Ascending aorta (tissue), 2 donors: ENCODE data around the gene ZNF417. TPM values are rescaled to one million over a fixed set of nuclear protein-coding genes. Genes with fewer than 3 reads are reported as not detected.

Source experiments
- DNase-seq, 2 donors: peaks; one replicate each; pipeline ENCODE4 v3.0.0-alpha.2; 2019; ENCODE audit warnings: low spot score in 2 of 2
- H3K27ac ChIP-seq, 2 donors: fragments of 200-600 bp; sonication (generic); one replicate each; pipeline ENCODE4 v1.5.1; 2016 to 2017; ENCODE audit warnings: mild to moderate bottlenecking in 1 of 2
- H3K27me3 ChIP-seq: fragments of 200-600 bp; sonication (generic); one replicate; pipeline ENCODE4 v1.5.1; 2017
- H3K36me3 ChIP-seq, 2 donors: fragments of 200-600 bp; sonication (generic); one replicate each; pipeline ENCODE4 v1.5.1; 2016
- H3K4me1 ChIP-seq, 2 donors: fragments of 200-600 bp; sonication (generic); one replicate each; pipeline ENCODE4 v1.5.1; 2016 to 2017; ENCODE audit warnings: mild to moderate bottlenecking in 1 of 2
- H3K4me3 ChIP-seq, 2 donors: fragments of 200-600 bp; sonication (generic); one replicate each; pipeline ENCODE4 v1.5.1; 2016 to 2017; ENCODE audit warnings: mild to moderate bottlenecking in 1 of 2
- H3K9me3 ChIP-seq, 2 donors: fragments of 200-600 bp; sonication (generic); one replicate each; pipeline ENCODE4 v1.5.1; 2016
- intact Hi-C: fragments of 100-400 bp; cut with DNase I; formaldehyde crosslinking; loops from one replicate; pipeline ENCODE4 v1.15.1; 2023
- total RNA-seq: library from RNA; depleted of rRNA; stranded (reverse); fragments of >200 nt; gene quantifications from one replicate; pipeline ENCODE4 v1.1.0, GENCODE V29; 2016
- TF ChIP-seq, protein P1 (sequence below), 3 experiments: fragments of 200-600 bp in 2 of 3; fragments of 450-650 bp in 1 of 3; sonication (generic) in 2 of 3; IDR thresholded peaks; one replicate each; pipeline ENCODE4 v1.5.1; 2016 to 2019; ENCODE audit warnings: antibody characterized with exemption in 3 of 3, mild to moderate bottlenecking in 1 of 3, moderate library complexity in 1 of 3

The ZNF417 gene
- total RNA-seq, 1 donor from 2014 or later, result 2.3 TPM

DNA sequence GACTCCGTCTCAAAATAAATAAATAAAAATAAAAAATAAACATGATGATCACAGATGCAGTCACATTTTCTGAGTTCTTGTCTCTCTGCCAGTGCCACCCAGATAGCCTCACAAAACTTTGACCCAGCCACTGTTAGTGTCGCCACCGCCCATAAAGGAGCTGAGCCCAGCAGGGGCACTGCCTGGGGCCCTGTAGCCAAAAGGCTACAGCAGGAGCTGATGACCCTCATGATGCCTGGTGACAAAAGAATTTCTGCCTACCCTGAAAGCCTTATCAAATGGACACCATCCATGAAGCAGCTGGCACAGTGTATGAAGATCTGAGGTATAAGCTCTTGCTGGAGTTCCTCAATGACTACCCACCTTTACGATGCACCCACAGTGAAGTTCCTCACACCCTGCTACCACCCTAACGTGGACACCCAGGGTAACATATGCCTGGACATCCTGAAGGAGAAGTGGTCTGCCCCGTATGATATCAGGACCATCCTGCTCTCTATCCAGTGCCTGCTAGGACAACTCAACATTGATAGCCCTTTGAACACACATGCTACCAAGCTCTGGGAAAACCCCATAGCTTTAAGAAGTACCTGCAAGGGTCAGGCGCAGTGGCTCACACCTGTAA, 48.4 kb downstream of the ZNF417 start:
- H3K27ac ChIP-seq, result no peak overlapping the region
- no peak for DNase-seq
- no peak overlapping the region for H3K4me3 ChIP-seq
- peaks cover 91 to 99% of the 10 kb centered on the region in 2 donors for H3K9me3 ChIP-seq
- H3K4me1 ChIP-seq, result no peaks in the 10 kb centered on the region
- TF ChIP-seq, protein P1, sequence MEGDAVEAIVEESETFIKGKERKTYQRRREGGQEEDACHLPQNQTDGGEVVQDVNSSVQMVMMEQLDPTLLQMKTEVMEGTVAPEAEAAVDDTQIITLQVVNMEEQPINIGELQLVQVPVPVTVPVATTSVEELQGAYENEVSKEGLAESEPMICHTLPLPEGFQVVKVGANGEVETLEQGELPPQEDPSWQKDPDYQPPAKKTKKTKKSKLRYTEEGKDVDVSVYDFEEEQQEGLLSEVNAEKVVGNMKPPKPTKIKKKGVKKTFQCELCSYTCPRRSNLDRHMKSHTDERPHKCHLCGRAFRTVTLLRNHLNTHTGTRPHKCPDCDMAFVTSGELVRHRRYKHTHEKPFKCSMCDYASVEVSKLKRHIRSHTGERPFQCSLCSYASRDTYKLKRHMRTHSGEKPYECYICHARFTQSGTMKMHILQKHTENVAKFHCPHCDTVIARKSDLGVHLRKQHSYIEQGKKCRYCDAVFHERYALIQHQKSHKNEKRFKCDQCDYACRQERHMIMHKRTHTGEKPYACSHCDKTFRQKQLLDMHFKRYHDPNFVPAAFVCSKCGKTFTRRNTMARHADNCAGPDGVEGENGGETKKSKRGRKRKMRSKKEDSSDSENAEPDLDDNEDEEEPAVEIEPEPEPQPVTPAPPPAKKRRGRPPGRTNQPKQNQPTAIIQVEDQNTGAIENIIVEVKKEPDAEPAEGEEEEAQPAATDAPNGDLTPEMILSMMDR (IDR thresholded peaks at IDR 0.05), result no peak
- H3K27me3 ChIP-seq, result no peaks in the 10 kb centered on the region
- intact Hi-C loops, result no loop called here
- H3K36me3 ChIP-seq, result peaks cover 52 to 56% of the 10 kb centered on the region in 2 donors

Other genes with a start within 250 kb of the ZNF417 start
- not detected for gene ZSCAN4, start 247.7 kb downstream of the ZNF417 start, total RNA-seq
- 35.4 TPM for gene ZNF551, start 234.6 kb downstream of the ZNF417 start, total RNA-seq
- gene ZNF154, start 207.4 kb downstream of the ZNF417 start, total RNA-seq, result 0.11 TPM
- 2.4 TPM for gene ZNF671, start 189.0 kb downstream of the ZNF417 start, total RNA-seq
- 1.9 TPM for gene ZNF776, start 169.8 kb downstream of the ZNF417 start, total RNA-seq
- 1.4 TPM for gene ZNF586, start 146.9 kb downstream of the ZNF417 start, total RNA-seq
- gene ZNF552, start 101.7 kb downstream of the ZNF417 start, total RNA-seq, result 6.9 TPM
- gene ZNF587B, start 86.3 kb downstream of the ZNF417 start, total RNA-seq, result 7.8 TPM
- 12.9 TPM for gene ZNF587, start 66.7 kb downstream of the ZNF417 start, total RNA-seq
- 1.8 TPM for gene ZNF814, start 27.6 kb downstream of the ZNF417 start, total RNA-seq
- gene ZNF418, start 18.8 kb upstream of the ZNF417 start, total RNA-seq, result 0.21 TPM
- gene ZNF256, start 31.1 kb upstream of the ZNF417 start, total RNA-seq, result 3.8 TPM
- gene C19orf18, start 57.9 kb upstream of the ZNF417 start, total RNA-seq, result not detected
- gene ZNF606, start 86.2 kb upstream of the ZNF417 start, total RNA-seq, result 1.5 TPM
- not detected for gene ZSCAN1, start 117.4 kb upstream of the ZNF417 start, total RNA-seq
- gene ZNF135, start 142.7 kb upstream of the ZNF417 start, total RNA-seq, result 3.7 TPM
- 181 TPM for gene ZSCAN18, start 181.6 kb upstream of the ZNF417 start, total RNA-seq
- gene ZNF329, start 234.2 kb upstream of the ZNF417 start, total RNA-seq, result 3.8 TPM